H9 (cell line): ENCODE measurements around the gene SYAP1. TPM values are rescaled to one million over a fixed set of nuclear protein-coding genes. Genes with fewer than 3 reads are reported as not detected.

Experiments used
- DNase-seq: peaks from one replicate; pipeline ENCODE4 v3.0.0-alpha.2; 2017
- H2AFZ ChIP-seq: one replicate; pipeline ENCODE4 v1.6.1; 2013; ENCODE audit warnings: mild to moderate bottlenecking, low read length, control low read depth, moderate library complexity
- H2AK5ac ChIP-seq: 2 replicates; pipeline ENCODE4 v1.6.1; 2013; ENCODE audit warnings: low read length, control low read depth, mixed read lengths; ENCODE audit not compliant: insufficient read length
- H2BK120ac ChIP-seq: one replicate; pipeline ENCODE4 v1.6.1; 2013; ENCODE audit warnings: low read depth, mild to moderate bottlenecking, low read length, control low read depth, inconsistent platforms; ENCODE audit not compliant: poor library complexity, severe bottlenecking
- H2BK12ac ChIP-seq: 2 replicates; pipeline ENCODE4 v1.6.1; 2013; ENCODE audit warnings: low read length, control low read depth, mixed read lengths, low read depth; ENCODE audit not compliant: insufficient read length
- H2BK15ac ChIP-seq: 2 replicates; pipeline ENCODE4 v1.6.1; 2013; ENCODE audit warnings: low read depth, low read length, control low read depth
- H2BK20ac ChIP-seq: one replicate; pipeline ENCODE4 v1.6.1; 2013; ENCODE audit warnings: low read depth, mild to moderate bottlenecking, low read length, control low read depth, inconsistent platforms; ENCODE audit not compliant: poor library complexity, severe bottlenecking
- H2BK5ac ChIP-seq: 2 replicates; pipeline ENCODE4 v1.6.1; 2013; ENCODE audit warnings: low read length, control low read depth, mixed read lengths; ENCODE audit not compliant: insufficient read length
- H3K14ac ChIP-seq: 2 replicates; pipeline ENCODE4 v1.6.1; 2013; ENCODE audit warnings: low read length, control low read depth; ENCODE audit not compliant: insufficient read depth
- H3K18ac ChIP-seq: 2 replicates; pipeline ENCODE4 v1.6.1; 2013; ENCODE audit warnings: low read depth, mild to moderate bottlenecking, mixed read lengths, low read length, control low read depth; ENCODE audit not compliant: insufficient read length
- H3K23ac ChIP-seq: 2 replicates; pipeline ENCODE4 v1.6.1; 2013; ENCODE audit warnings: low read length, control low read depth, mixed read lengths, low read depth; ENCODE audit not compliant: insufficient read length
- H3K23me2 ChIP-seq: 2 replicates; pipeline ENCODE4 v1.6.1; 2013; ENCODE audit warnings: low read depth, mild to moderate bottlenecking, mixed read lengths, low read length, control low read depth; ENCODE audit not compliant: insufficient read length, poor library complexity, severe bottlenecking
- H3K27ac ChIP-seq: 2 replicates; pipeline ENCODE4 v1.5.1; 2013; ENCODE audit warnings: low read length, control low read depth, mixed read lengths, low read depth; ENCODE audit not compliant: insufficient read length
- H3K27me3 ChIP-seq: 2 replicates; pipeline ENCODE4 v1.6.1; 2013; ENCODE audit warnings: low read length, control low read depth, inconsistent platforms; ENCODE audit not compliant: insufficient read depth
- H3K4ac ChIP-seq: 2 replicates; pipeline ENCODE4 v1.6.1; 2013; ENCODE audit warnings: low read depth, mild to moderate bottlenecking, control low read depth, inconsistent platforms, low read length, moderate library complexity
- H3K4me1 ChIP-seq: 2 replicates; pipeline ENCODE4 v1.6.1; 2013; ENCODE audit warnings: low read length, control low read depth, inconsistent platforms; ENCODE audit not compliant: insufficient read depth
- H3K4me2 ChIP-seq: 2 replicates; pipeline ENCODE4 v1.6.1; 2013; ENCODE audit warnings: low read length, control low read depth, mixed read lengths; ENCODE audit not compliant: insufficient read length, insufficient read depth
- H3K56ac ChIP-seq: 2 replicates; pipeline ENCODE4 v1.6.1; 2013; ENCODE audit warnings: low read depth, mild to moderate bottlenecking, mixed read lengths, low read length, control low read depth; ENCODE audit not compliant: insufficient read length
- H3K79me1 ChIP-seq: 2 replicates; pipeline ENCODE4 v1.6.1; 2013; ENCODE audit warnings: low read depth, mild to moderate bottlenecking, moderate library complexity, low read length, control low read depth, inconsistent platforms; ENCODE audit not compliant: insufficient read depth, poor library complexity, severe bottlenecking
- H3K79me2 ChIP-seq: 2 replicates; pipeline ENCODE4 v1.6.1; 2013; ENCODE audit warnings: low read length, control low read depth, inconsistent platforms; ENCODE audit not compliant: insufficient read depth
- H3K9ac ChIP-seq: 2 replicates; pipeline ENCODE4 v1.6.1; 2013; ENCODE audit warnings: low read length, control low read depth, mixed read lengths; ENCODE audit not compliant: insufficient read length; ENCODE audit errors: extremely low read depth
- H3K9me3 ChIP-seq: one replicate; pipeline ENCODE4 v1.6.1; 2013; ENCODE audit warnings: low read depth, low read length, inconsistent platforms; ENCODE audit not compliant: control insufficient read depth
- H3T11ph ChIP-seq: one replicate; pipeline ENCODE4 v1.6.1; 2013; ENCODE audit warnings: mild to moderate bottlenecking, low read length, control low read depth, inconsistent platforms
- H4K20me1 ChIP-seq: one replicate; pipeline ENCODE4 v1.6.1; 2013; ENCODE audit not compliant: control insufficient read depth, insufficient read length, insufficient read depth
- H4K5ac ChIP-seq: 2 replicates; pipeline ENCODE4 v1.6.1; 2013; ENCODE audit warnings: low read depth, mild to moderate bottlenecking, mixed read lengths, low read length, control low read depth; ENCODE audit not compliant: insufficient read length
- H4K8ac ChIP-seq: replicated peaks from 2 replicates; pipeline ENCODE4 v1.6.1; 2013; ENCODE audit warnings: low read length, control low read depth, mixed read lengths, low read depth; ENCODE audit not compliant: insufficient read length
- H4K91ac ChIP-seq: 2 replicates; pipeline ENCODE4 v1.6.1; 2013; ENCODE audit warnings: low read depth, mild to moderate bottlenecking, moderate library complexity, mixed read lengths, low read length, control low read depth; ENCODE audit not compliant: insufficient read length
- H3K27ac Mint-ChIP-seq, 3 experiments: 2 replicates in 2 of 3; 3 replicates in 1 of 3; pipeline ENCODE4 v1.8.0; 2020 to 2021; ENCODE audit warnings: mixed read lengths in 3 of 3, mild to moderate bottlenecking in 1 of 3, moderate library complexity in 1 of 3
- H3K27me3 Mint-ChIP-seq: 2 replicates; pipeline ENCODE4 v1.8.0; 2021; ENCODE audit warnings: low read depth, mild to moderate bottlenecking, moderate library complexity, mixed read lengths
- H3K36me3 Mint-ChIP-seq, 3 experiments: 2 replicates in 2 of 3; 3 replicates in 1 of 3; pipeline ENCODE4 v1.8.0; 2020 to 2021; ENCODE audit warnings: low read depth in 3 of 3, mixed read lengths in 3 of 3; ENCODE audit not compliant: insufficient read depth in 1 of 3
- H3K4me1 Mint-ChIP-seq, 2 experiments: 2 replicates each; pipeline ENCODE4 v1.8.0; 2020; ENCODE audit warnings: mixed read lengths in 2 of 2
- H3K4me3 Mint-ChIP-seq, 2 experiments: 2 replicates in 1 of 2; 3 replicates in 1 of 2; pipeline ENCODE4 v1.8.0; 2020 to 2021; ENCODE audit warnings: mild to moderate bottlenecking in 2 of 2, mixed read lengths in 2 of 2, moderate library complexity in 1 of 2
- H3K9me3 Mint-ChIP-seq, 2 experiments: 2 replicates in 1 of 2; 3 replicates in 1 of 2; pipeline ENCODE4 v1.8.0; 2020; ENCODE audit warnings: mild to moderate bottlenecking in 2 of 2, mixed read lengths in 2 of 2, moderate library complexity in 1 of 2
- CTCF ChIP-seq: fragments of 200-600 bp; sonication (generic); conservative IDR thresholded peaks from 3 replicates; pipeline ENCODE4 v1.8.0; 2021; ENCODE audit warnings: antibody characterized with exemption, mild to moderate bottlenecking
- WGBS: extraction: QIAGEN DNeasy Blood & Tissue Kit; methylation state at CpG from one replicate; pipeline ENCODE4 v1.1.7; 2013; ENCODE audit warnings: missing lambda C conversion rate, low lambda C conversion rate, mixed read lengths; ENCODE audit not compliant: insufficient read length; ENCODE audit errors: extremely low coverage; 5-methylcytosine and 5-hydroxymethylcytosine counted together
- total RNA-seq: library from RNA; stranded (reverse); gene quantifications from 2 replicates; pipeline ENCODE4 v1.2.1, GENCODE V29; 2021

The SYAP1 gene
- total RNA-seq, 1 experiment from 2014 or later = 42.7 TPM

GRCh38 chrX:16797358-16797757, 77.9 kb downstream of the SYAP1 start:
- peaks cover 37 to 59% (median 58%) of the 10 kb centered on the region in 3 experiments for H3K36me3 Mint-ChIP-seq
- no peaks in the 10 kb centered on the region for H3K9me3 Mint-ChIP-seq
- Histone ChIP-seq H4K91ac (no peak overlapping the region), H3K9me3 (no peaks in the 10 kb centered on the region), H2BK120ac (no peak overlapping the region), H3K27ac (no peak overlapping the region), H2BK12ac (no peak overlapping the region), H3K4me2 (no peak overlapping the region), H3K14ac (no peak overlapping the region), H2BK20ac (no peak overlapping the region), H3K18ac (no peak overlapping the region), H3K27me3 (no peaks in the 10 kb centered on the region), H4K20me1 (no peaks in the 10 kb centered on the region), H3K79me2 (peaks cover 33% of the 10 kb centered on the region), H3T11ph (no peak overlapping the region), H2AK5ac (no peak overlapping the region), H3K4me1 (no peaks in the 10 kb centered on the region), H3K9ac (no peak overlapping the region), H4K5ac (no peak overlapping the region), H2BK5ac (no peak overlapping the region), H2BK15ac (no peak overlapping the region), H3K23me2 (no peaks in the 10 kb centered on the region), H3K23ac (no peak overlapping the region), H3K4ac (no peak overlapping the region), H2AFZ (no peak overlapping the region), H3K79me1 (peaks cover 15% of the 10 kb centered on the region), H4K8ac (no peak overlapping the region), H3K56ac (no peak overlapping the region)
- no peak overlapping the region for H3K4me3 Mint-ChIP-seq
- DNase-seq = no peak
- TF ChIP-seq CTCF = no peak
- H3K4me1 Mint-ChIP-seq = no peaks in the 10 kb centered on the region
- H3K27me3 Mint-ChIP-seq = no peaks in the 10 kb centered on the region
- H3K27ac Mint-ChIP-seq = peak overlapping the region in 1 of 3 experiments; percentile 57; a peak in 2 of 7 replicates
- WGBS = no CpG with 5 or more reads among the region's 5 CpGs
